Pulmonary artery endothelial cell (primary cell): ENCODE data around the gene CACNA2D3. TPM values are rescaled to one million over a fixed set of nuclear protein-coding genes. Genes with fewer than 3 reads are reported as not detected.

Experiments used
- DNase-seq: peaks from one replicate; pipeline ENCODE4 v3.0.0-alpha.2; 2011; ENCODE audit warnings: low read depth, low spot score
- total RNA-seq: library from RNA; depleted of rRNA; stranded (reverse); fragments of >200 nt; gene quantifications from 2 replicates; pipeline ENCODE4 v1.2.3, GENCODE V29; 2014

Gene CACNA2D3
- total RNA-seq, 1 donor from 2014 or later, result not detected

DNA sequence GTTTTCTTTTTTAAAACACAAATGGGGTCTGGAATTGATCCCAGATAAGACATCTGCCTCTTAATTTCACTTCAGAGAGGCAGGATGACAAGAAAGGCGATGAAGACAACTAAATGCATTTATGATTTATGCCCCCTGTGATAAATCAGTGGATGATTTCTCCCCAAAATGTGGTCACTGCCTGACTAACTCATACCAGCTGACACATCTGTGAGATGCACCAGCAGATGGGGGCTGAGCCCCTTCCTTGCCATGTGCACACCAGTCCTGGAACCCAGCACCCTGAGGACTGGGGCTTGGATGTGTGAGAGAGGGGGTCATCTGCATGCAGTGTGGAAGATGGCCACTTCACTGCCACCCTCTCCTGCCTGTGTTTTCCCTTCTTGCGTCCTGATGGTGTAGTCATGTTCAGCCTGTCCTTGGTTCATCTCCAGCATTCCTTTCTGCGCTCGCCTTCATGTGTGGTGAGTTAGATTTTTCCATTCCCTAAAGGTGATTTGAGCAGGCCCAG lies 541.2 kb downstream of the CACNA2D3 start:
- no peak for DNase-seq

DNA sequence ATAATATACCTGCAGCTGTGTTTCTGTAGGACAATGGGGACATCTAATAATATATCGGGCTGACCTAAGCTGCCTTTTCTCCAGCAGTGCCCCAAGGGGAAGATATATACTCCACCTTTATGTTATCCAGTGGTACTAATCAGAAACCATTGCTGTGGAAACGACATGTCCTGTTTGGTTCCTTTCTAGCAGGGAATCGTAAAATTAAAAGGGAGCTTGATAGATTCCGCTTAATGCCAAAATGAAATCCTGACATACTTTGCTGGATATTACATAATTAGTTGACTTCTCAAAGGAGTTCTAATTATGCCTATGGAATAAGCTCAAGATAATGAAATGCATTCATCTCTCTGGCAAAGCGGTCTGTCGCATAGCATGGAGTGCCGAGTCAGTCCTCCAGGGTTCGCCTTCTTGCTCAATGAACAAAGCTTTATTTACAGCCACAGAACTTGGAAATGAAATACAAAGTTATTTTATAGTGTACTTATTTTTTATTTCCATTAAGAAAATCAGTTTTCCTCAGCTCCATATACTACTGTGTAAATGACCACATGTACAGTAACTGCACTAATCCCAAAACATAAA lies 542.8 kb downstream of the CACNA2D3 start:
- DNase-seq, result no peak

DNA sequence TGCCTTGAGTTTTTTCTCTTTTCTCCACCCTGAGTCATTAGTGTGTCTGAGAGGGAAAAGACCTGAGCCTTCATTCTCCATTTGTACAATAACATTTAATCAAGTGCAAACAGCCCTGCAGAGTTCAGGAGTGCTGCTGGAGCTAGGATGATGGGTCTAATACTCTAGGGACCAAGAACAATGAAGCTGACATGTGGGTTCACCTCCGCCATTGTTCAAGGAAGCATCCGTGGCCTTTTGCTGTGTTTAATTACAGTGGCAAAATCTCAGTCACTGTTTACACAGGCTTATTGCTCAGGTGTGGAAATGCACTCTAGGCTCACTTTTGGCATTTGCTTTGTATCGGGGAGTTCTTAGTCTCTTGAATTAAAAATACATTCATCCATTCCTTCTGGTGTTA lies 545.9 kb downstream of the CACNA2D3 start:
- no peak for DNase-seq

DNA sequence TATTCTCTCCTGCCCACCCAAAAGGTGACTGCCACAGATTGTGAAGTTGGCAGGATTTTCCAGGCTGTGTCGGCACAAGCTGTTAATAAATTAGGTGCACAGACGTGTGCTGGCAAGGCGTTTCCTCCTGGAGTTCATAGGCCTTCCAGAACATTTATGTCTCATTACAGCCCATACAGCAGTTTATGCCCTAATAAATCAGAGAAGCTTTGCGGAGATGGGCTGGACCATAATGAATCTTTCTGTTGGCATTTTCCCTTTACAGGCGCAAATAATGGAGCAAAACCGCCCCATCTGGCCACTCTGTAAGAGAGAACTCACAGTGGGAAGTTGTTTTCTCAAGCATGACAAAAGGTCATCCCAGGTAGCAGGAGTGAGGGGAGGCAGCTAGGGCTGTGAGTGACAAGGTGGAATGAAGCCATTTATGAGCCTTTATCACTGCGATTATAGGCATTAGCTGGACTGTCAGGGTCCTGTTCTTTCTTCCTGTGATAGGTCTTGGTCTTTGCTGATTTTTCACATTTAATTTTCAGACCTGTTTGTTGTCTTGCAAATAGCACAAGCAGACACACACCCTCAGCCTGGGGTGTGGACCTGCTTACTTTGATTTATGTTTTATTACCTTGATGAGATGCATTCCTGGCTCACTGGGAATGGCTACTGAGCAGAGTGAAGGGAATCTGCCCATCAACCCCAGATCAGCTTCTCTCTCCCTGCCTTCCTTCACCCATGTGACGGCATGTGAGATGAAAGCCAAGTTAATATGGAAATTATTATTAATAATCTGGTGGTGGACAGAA lies 548.0 kb downstream of the CACNA2D3 start:
- DNase-seq, result no peak

DNA sequence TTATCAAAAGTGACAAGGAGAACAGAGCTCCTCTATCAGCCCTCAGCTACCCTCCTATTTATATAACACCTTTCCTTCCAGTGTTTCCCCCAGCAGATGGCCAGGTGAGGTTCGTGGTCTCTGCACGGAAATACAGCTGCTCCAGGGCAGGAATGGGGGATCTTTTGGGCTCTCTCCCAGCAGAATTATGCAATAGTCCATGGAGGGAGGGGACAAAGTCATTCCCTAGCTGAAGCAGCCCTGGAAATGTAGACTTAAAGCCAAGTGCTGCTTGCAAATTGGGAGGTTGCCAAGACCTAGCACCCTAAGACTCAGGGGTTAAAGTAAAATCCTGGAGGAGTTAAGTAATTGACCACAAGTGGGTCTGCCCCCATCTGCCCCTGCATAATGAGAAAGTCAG lies 549.2 kb downstream of the CACNA2D3 start:
- no peak for DNase-seq

DNA sequence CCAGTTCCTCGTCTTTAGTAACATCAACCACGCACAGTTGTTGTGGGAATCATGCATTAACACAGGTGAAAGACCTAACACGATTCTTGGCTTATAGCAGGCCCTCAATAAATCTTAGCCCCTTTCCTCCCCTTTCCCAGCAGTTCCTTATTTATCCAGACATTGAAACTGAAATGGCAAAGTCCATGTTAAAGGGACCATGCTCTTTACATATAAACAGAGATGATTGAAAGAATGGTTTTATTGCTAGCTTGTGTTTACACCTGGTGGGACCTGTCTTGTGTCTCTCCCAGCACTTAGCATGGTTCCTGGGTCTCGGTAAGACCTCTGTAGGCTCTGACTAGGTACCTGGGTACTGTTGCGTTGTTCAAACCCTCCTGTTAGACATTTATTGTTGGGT lies 553.7 kb downstream of the CACNA2D3 start:
- DNase-seq, result no peak

DNA sequence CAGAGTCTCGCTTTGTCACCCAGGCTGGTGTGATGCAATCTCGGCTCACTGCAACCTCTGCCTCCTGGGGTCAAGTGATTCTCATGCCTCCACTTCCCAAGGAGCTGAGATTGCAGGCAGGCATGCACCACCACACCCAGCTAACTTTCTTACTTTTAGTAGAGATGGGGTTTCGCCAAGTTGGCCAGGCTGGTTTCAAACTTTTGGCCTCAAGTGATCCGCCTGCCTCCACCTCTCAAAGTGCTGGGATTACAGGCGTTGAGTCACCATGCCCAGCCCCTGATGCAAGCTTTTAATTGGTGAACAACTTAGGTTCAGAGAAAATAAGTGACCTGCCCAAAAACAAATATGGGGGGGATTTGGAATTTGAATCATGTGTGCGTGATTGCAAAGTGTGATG lies 559.4 kb downstream of the CACNA2D3 start:
- DNase-seq, result no peak

DNA sequence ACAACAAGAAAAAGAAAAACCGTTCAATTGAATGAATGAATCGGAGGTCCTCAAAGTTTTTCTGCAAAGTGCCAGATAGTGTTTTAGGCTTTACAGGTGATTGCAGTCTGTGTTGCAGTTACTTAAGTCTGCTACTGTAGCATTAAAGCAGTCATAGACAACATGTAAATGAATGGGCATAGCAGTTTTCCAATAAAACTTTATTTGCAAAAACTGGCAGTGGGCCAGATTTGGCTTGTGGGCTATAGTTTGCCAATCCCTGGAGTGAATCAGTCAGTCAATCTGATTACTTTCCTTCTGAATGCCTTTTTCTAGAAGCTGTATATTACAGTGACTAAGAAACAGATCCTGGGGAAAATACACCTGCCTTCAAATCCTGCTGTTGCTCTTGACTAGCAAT lies 562.9 kb downstream of the CACNA2D3 start:
- no peak for DNase-seq

DNA sequence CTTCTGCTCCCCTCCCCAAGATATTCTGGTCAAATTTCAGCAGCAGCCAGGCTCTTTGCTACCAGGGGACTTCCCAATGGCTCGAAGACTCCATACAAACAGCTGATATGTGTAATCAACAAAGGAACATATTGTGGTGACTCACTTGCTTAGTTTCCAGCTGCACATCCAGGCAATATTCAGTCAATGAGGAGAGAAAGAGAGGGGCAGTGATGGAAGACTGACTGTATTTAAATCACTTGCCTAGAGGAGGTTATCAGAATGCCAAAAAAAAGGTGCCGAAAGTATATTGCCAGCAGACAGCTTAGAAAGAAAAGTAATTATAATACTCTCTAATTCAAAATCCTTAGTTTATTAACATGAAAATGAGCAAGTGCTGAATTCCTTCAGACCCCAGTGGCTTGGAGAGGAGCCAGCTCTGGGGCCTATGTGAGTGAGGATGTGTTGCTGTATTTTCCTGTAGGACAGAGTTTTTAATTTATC lies 569.0 kb downstream of the CACNA2D3 start:
- DNase-seq, result no peak

DNA sequence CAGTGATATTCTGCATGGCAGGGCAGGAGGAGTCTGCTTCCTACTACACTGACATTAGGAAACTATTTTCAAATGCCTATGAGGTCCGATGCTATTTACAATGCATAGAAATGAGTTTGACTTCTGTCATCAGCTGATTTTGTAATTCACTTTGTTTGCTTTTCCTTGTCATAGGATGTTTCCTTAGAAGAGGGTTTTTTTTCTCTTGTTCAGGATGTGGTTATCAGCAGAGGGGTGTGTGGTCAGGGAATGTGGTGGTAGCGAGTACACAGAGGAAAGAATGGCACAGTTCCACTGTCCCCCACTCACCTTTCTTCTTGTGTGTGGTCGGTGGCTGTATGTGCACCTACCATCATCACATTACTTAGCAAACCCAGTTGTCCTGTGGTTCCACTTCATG lies 574.0 kb downstream of the CACNA2D3 start:
- no peak for DNase-seq

DNA sequence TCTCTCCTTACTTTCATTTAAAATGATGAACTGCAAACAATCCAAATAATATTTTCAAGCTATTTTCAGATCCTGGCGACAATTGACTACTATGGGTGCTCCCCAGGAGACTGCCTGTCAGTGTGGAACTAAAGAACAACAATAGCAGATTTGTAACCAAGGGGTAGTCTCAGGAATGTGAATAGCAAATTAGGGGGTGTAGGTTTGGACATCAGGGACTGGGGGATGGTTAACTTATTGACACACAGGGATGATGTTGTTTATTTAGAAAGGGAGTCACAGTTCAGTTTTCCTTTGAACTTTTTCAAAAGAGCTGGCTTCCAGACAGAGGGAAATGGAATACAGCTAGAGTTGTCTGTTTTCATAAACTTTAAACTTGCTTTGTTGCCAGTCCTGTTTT lies 575.7 kb downstream of the CACNA2D3 start:
- DNase-seq, result no peak

DNA sequence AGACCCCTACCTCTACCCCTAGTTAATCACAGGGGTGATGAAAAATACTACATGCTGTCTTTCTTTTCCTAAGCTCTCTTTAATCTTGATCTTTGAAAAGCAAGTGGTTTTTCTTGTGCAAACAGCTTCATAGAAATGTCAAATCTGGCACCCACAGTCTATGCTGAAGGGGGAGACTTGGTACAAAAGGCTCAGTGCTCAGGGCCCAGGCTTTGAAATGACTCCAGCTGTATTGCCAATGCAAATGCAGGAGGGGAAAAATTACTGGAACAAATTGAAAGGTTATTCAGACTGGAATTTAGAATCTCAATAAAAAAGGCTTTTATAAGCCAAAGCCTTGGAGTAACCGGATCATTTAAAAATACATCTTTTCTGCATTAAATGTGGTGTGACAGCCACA lies 581.6 kb downstream of the CACNA2D3 start:
- DNase-seq, result no peak

DNA sequence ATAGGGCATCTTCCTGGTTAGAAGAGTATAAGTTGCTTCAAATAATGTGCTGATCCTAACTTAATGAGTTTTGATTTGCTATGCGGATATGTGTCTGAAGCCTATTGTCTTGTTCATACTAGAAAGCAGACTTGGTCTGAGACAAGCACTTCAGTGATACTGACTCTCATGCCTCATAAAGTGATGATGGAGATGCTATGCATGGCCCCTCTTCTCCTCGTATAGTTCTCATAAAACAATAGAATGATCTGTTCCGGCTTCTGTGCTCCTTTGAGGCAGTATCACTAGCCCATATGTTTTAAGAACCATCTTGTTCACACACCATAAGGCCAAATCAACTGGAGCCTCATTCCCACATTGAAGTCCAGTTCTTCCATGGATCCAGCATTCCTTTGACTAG lies 583.4 kb downstream of the CACNA2D3 start:
- DNase-seq, result no peak

DNA sequence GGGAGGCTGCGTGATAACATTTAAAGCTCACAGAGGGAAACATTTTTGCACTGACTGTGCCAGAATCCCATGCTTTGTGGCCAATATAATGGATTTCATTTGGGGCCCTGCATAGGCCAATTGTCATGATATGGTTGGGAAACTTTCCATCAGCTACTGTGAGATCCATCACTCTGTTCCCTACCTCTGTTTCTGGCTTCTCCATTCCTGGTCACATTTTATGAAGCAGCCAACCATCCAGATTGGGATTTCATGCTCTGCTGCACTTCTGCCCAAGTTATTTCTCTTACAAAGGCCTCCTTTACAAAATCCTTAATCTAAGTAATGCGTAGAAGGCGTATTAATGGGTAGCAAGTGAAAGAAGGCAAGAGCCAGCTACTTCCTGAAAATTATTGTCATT lies 584.4 kb downstream of the CACNA2D3 start:
- no peak for DNase-seq

DNA sequence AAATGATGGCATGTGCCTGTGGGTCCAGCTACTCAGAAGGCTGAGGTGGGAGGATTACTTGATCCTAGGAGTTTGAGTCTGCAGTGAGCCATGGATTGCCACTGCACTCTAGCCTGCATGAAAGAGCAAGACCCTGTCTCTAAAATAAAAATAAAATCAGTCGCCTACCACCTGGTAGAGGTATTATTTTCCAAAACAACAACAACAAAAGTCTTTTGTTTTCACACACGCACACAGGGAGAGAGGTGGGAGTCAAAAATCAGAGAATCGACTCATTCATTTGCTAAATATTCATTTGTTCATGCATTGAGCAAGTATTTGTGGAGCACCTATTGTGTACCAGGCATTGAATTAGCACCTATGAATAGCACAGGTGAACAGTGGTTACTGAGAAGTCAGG lies 587.4 kb downstream of the CACNA2D3 start:
- no peak for DNase-seq

DNA sequence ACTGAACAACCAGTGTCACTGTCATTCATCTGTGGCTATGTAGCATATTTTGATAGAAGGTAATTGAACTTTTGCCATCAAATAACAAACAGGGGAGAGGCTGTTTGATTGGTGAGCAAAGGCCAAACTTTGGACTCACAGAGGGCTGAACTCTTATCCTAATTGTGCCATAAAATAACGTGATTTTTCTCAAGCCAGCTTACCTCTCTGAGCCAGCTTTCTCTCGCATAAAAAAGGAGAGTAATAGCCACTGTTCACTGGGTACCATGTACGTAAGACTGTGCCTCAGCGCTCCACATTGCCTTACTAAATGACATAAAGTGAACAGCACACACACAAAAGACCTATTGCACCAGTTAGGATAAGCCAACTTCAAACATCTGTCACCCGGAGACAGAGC lies 588.6 kb downstream of the CACNA2D3 start:
- no peak for DNase-seq

DNA sequence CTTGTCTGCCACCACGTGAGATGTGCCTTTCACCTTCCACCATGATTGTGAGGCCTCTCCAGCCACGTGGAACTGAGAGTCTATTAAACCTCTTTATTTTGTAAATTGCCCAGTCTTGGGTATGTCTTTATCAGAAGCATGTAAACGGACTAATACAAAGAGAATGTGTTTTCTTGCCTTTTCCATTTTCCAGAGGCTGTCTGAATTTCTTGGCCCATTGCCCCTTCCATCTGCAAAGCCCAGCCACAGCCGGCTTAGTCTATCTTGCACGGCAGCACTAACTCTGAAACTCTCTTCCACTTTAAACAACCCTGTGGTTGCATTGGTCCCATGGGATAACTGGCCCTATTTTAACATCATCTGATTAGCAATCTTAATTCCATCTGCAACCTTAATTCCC lies 590.2 kb downstream of the CACNA2D3 start:
- no peak for DNase-seq

DNA sequence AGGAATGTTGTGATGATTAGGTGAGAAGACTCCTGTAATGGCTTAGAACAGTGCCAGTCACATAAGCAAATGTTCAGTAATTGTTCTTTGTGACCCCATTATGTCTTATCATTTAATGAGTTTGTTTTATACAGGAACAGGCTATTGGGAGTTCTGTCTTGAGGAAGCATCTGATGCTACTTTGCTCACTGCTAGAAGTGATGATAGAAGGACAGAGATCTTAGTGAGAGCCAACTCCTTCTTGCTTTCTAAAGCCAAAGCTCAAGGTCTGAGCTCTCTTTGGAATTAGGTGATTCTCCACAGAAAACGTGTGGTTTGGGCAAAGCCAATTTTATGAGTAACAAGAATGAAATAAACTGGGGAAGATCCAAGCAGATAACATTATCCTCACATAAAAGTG lies 590.7 kb downstream of the CACNA2D3 start:
- no peak for DNase-seq

DNA sequence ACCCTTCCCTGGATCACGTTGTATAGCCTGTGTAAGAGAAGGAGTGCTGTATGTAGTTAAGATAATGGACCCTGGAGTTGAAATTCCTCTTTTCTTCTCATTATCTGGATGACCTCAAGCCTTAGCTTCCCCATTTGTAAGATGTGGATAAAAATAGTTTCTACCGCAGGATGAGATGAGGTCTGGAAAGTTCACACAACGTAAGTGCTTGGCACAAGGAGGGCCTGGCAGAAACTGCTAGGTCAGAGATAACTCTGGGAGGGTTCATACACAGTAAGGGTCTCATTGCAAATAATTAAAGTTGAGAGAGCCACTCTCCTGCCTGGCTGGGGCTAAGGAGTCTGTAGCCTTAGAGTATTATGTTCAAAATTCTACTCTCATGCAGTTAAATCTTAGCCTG lies 591.1 kb downstream of the CACNA2D3 start:
- DNase-seq, result no peak

DNA sequence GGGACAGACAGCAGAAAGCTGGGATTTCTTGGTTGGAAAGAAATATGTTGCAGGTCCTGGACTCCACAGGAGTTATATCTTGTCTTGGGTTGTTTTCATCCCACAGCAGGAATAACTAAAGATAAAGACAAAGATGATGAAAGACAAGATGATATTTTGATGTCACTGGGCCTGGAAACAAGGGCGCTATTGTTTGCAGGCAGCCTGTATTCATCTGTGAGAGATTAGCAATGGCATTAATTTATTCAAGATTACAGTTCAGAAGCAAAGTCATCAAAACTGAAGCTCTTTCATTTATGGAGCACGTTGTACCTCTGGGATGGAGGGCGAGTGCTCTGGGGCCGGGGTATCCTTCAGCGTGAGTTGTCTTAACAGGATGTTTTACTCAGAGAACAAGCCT lies 591.7 kb downstream of the CACNA2D3 start:
- DNase-seq, result no peak

DNA sequence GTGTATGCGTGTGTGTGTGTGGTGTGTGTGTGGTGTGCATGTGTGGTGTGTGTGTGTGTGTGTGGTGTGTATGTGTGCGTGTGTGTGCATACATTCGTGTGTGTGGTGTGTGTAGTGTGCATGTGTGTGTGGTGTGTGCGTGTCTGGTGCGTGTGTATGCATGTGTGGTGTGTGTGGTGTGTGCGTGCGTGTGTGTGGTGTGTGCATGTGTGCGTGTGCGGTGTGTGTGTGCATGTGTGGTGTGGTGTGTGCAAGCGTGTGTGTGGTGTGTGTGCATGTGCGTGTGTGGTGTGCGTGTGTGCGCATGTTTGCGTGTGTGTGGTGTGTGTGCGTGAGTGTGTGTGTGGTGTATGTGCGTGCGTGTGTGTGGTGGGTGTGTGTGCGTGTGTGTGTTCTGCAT lies 595.2 kb downstream of the CACNA2D3 start:
- no peak for DNase-seq

DNA sequence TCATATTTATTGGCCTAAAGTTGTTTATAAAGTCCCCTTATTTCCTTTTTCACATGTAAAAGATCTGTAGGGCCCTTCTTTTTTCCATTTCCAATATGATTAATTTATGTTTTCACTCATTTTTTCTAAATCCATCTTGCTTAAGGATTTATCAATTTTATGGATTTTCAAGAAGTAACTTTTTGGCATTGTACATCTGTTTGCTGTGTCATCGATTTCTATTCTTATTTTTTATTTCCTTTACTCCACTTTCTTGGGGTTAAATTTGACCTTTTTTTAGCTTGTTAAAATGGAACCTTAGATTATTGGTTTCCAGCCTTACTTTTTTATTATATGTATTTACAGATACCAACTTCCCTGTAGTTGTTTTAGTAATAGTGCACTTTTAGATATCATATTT lies 597.6 kb downstream of the CACNA2D3 start:
- no peak for DNase-seq

DNA sequence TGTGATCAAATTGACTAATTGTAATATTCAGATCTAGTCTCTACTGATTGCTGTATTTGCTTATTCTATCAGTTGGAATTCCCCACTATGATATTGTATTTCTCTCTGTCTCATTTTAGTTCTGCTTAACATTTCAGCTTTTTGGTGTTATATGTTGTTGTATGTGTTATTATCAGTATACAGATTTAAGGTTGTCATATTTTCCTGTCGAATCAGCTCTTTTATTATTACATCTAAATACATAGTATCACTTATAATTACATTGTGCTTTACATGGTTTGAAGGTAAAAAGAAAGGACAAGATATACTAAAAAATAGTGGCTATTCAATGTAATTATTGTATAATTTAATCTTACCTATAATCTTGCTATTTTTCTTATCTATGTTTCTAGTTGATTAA lies 598.3 kb downstream of the CACNA2D3 start:
- DNase-seq, result no peak
